Esophagus muscularis mucosa (tissue), 3 donors: ENCODE data around the gene GNA15.

Experiments used
- POLR2A ChIP-seq: fragments of 450-650 bp; IDR thresholded peaks from one replicate; pipeline ENCODE4 v1.6.1; 2017; ENCODE audit warnings: antibody characterized with exemption, moderate library complexity, mild to moderate bottlenecking, low read depth
- TF ChIP-seq, protein P1 (sequence below), 3 experiments: fragments of 200-600 bp in 2 of 3; fragments of 450-650 bp in 1 of 3; sonication (generic) in 2 of 3; IDR thresholded peaks; one replicate each; pipeline ENCODE4 v1.5.1; 2017 to 2019; ENCODE audit warnings: antibody characterized with exemption in 3 of 3, mild to moderate bottlenecking in 2 of 3, moderate library complexity in 1 of 3

DNA sequence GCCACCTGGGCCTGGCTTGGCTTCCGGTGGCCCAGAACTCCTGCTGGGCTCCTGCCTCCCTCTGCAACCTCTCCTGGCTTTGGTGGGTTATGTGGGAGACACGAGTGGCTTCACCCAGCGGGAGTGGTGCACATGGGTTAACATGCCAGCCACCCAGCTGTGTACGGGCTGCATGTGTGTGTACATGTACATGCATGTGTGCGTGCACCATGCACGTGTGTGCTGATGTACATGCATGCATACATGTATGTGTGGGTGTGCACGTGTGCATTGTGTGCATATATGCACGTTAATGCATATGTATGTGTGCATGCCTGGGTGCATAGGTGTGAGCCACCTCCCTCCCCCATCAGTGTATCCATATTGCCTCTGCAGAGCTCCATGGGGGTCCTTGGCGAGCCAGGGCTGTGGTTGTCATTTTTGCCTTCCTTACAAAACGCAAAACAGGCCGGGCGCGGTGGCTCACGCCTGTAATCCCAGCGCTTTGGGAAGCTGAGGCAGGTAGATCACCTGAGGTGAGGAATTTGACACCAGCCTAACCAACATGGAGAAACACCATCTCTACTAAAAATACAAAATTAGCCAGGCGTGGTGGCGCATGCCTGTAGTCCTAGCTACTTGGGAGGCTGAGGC lies 29.2 kb upstream of the GNA15 start:
- TF ChIP-seq, protein P1, sequence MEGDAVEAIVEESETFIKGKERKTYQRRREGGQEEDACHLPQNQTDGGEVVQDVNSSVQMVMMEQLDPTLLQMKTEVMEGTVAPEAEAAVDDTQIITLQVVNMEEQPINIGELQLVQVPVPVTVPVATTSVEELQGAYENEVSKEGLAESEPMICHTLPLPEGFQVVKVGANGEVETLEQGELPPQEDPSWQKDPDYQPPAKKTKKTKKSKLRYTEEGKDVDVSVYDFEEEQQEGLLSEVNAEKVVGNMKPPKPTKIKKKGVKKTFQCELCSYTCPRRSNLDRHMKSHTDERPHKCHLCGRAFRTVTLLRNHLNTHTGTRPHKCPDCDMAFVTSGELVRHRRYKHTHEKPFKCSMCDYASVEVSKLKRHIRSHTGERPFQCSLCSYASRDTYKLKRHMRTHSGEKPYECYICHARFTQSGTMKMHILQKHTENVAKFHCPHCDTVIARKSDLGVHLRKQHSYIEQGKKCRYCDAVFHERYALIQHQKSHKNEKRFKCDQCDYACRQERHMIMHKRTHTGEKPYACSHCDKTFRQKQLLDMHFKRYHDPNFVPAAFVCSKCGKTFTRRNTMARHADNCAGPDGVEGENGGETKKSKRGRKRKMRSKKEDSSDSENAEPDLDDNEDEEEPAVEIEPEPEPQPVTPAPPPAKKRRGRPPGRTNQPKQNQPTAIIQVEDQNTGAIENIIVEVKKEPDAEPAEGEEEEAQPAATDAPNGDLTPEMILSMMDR (IDR thresholded peaks at IDR 0.05): no peak
- no peak for TF ChIP-seq POLR2A
